K562 (cell line): Measurements from ENCODE around the gene PACSIN2. TPM values are rescaled to one million over a fixed set of nuclear protein-coding genes. Genes with fewer than 3 reads are reported as not detected.

Experiments
- CREB5 ChIP-seq: fragments of 250-450 bp; sonication (Bioruptor Pico); IDR thresholded peaks from 2 replicates; pipeline ENCODE4 v1.5.0; 2020; ENCODE audit warnings: mild to moderate bottlenecking
- E2F1 ChIP-seq: sonication (generic); formaldehyde crosslinking; IDR thresholded peaks from 2 replicates; pipeline ENCODE4 v1.8.1; 2023; ENCODE audit warnings: mild to moderate bottlenecking, missing genetic modification reagents, moderate library complexity
- FOXK1 ChIP-seq: sonication (generic); formaldehyde crosslinking; IDR thresholded peaks from 2 replicates; pipeline ENCODE4 v1.8.0; 2022; ENCODE audit warnings: missing genetic modification reagents, mild to moderate bottlenecking, borderline replicate concordance
- KLF13 ChIP-seq: fragments of 450-650 bp; IDR thresholded peaks from 2 replicates; pipeline ENCODE4 v1.6.1; 2016; ENCODE audit warnings: missing genetic modification characterization, low read depth, mild to moderate bottlenecking, missing compliant biosample characterization, moderate library complexity, borderline replicate concordance
- PBX2 ChIP-seq, 2 experiments: IDR thresholded peaks in 1 of 2; conservative IDR thresholded peaks in 1 of 2; 2 replicates each; pipeline ENCODE4 v1.6.1; 2016; ENCODE audit warnings: low read depth in 2 of 2, mild to moderate bottlenecking in 1 of 2, missing compliant biosample characterization in 1 of 2, missing genetic modification characterization in 1 of 2, moderate library complexity in 1 of 2
- REST ChIP-seq, 2 experiments: fragments of 450-650 bp; formaldehyde crosslinking in 1 of 2; IDR thresholded peaks; 2 replicates each; pipeline versions ENCODE4 v1.4.0 to v1.6.1; 2014 to 2020; ENCODE audit warnings: mild to moderate bottlenecking in 2 of 2, borderline replicate concordance in 1 of 2, low read depth in 1 of 2
- RFX7 ChIP-seq: fragments of 250-450 bp; sonication (Bioruptor Pico); IDR thresholded peaks from 2 replicates; pipeline ENCODE4 v1.5.1; 2021; ENCODE audit warnings: mild to moderate bottlenecking
- ZNF282 ChIP-seq: sonication (generic); formaldehyde crosslinking; IDR thresholded peaks from 2 replicates; pipeline ENCODE4 v1.8.1; 2023; ENCODE audit warnings: missing genetic modification reagents
- ZNF655 ChIP-seq: fragments of 250-450 bp; sonication (Bioruptor Pico); IDR thresholded peaks from 2 replicates; pipeline ENCODE4 v1.5.0; 2021
- ZNF764 ChIP-seq: fragments of 250-450 bp; sonication (Bioruptor Pico); IDR thresholded peaks from 2 replicates; pipeline ENCODE4 v1.4.0; 2020; ENCODE audit warnings: low read depth, mild to moderate bottlenecking, moderate library complexity
- polyA plus RNA-seq, 8 experiments: library from polyadenylated mRNA; depleted of rRNA in 4 of 8; stranded (reverse) in 5 of 8; unstranded in 3 of 8; fragments of >200 nt; fragmentation: Nextera tagmentation in 2 of 8; fragmentation: Illumina TruSeq in 1 of 8; extraction: Ambion mirVana in 2 of 8; extraction: Trizol in 1 of 8; gene quantifications; 2 replicates each; pipeline versions ENCODE4 v1.2.1 to v1.2.3, GENCODE V29; 2011 to 2014; ENCODE audit warnings: inconsistent platforms in 1 of 8, missing spikeins in 1 of 8
- total RNA-seq, 7 experiments: library from RNA; depleted of rRNA in 6 of 7; stranded (reverse); fragments of >200 nt in 6 of 7; fragmentation: Illumina TruSeq in 2 of 7; extraction: Trizol in 2 of 7; gene quantifications; 2 replicates each; pipeline versions ENCODE4 v1.2.1 to v1.2.3, GENCODE V29; 2011 to 2021; ENCODE audit warnings: low replicate concordance in 1 of 7

Gene PACSIN2
- total and polyA plus RNA-seq, 9 of the 15 experiments (the other 6 are each of a cell fraction or from before 2014, with no cell fraction given): 0.45 to 45.1 (median 23.9) TPM

- no peak for TF ChIP-seq REST (IDR thresholded peaks at IDR 0.05; ENCODE audit: borderline replicate concordance)
- TF ChIP-seq REST (CRISPR knock-in tag; IDR thresholded peaks at IDR 0.05; ENCODE audit: low read depth): no peak
- peak; percentile 86 for TF ChIP-seq PBX2 (CRISPR knock-in tag; IDR thresholded peaks at IDR 0.05; ENCODE audit: low read depth)
- peak; percentile 97 for TF ChIP-seq PBX2 (tag; conservative IDR thresholded peaks at IDR 0.05; ENCODE audit: low read depth)
- no peak for TF ChIP-seq KLF13 (tag)
- TF ChIP-seq FOXK1 (CRISPR knock-in tag): no peak
- no peak for TF ChIP-seq CREB5 (CRISPR knock-in tag)
- no peak for TF ChIP-seq E2F1
- no peak for TF ChIP-seq ZNF764 (CRISPR knock-in tag)
- TF ChIP-seq ZNF282 (CRISPR knock-in tag): no peak
- no peak for TF ChIP-seq ZNF655
- no peak for TF ChIP-seq RFX7 (CRISPR knock-in tag)
These were observed at the start of gene PACSIN2 (continued) for GRCh38 chr22:43014869-43015676.
